ENCODE results near the gene NEK9. TPM values are rescaled to one million over a fixed set of nuclear protein-coding genes. Genes with fewer than 3 reads are reported as not detected.
A peak's percentile ranks its signal among the peaks of the same experiment; 100 is the strongest.

The NEK9 gene
- total RNA-seq, 1 donor from 2014 or later = 78.1 TPM

DNA sequence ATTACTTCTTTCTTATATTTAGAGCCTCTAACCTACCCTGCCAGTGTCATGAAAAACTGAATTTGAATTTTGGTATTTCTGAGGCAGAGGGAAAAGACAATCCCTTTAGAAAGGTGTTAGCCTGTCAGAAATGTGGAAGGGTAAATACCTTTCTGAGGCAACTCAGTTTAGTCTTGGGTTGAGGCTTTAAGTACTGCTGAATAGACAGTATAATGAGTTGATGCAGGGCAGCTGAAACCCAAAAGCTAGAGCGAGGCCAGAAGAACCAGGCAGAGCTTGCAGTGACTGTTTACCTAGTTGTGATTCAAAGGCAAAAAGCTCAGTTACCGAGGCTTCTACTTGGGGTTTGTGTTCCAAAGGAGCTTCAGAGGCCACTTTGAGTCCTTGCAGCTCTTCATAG, 38.7 kb downstream of the NEK9 start:
- intact Hi-C loops (cut with DNase I) = loop anchor here (10.0 kb wide), 2 partner anchors 143 to 173 kb away; no protein-coding TSS in a partner anchor

DNA sequence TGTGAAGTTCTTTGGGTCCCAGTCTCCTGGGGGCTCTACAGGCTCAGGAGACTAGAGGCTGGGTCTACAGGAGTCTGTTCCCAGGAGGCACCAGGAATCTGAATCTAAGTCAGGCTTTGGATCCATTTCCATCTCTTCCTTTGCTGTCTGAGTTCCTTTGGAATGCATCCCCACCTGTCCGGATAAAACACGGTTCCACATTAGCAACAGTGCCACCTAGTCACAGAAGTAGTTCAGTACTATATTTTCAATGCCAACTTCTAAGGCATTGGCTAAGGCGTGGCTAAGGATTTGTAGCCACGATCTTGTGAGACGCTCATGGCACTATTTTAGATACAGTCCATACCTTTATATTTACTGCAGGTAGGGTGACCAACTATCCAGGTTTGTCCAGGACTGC, 42.3 kb downstream of the NEK9 start:
- H3K4me3 ChIP-seq = no peak overlapping the region
- ATAC-seq = peak; percentile 26
- DNase-seq = no peak
- TF ChIP-seq, protein P1, sequence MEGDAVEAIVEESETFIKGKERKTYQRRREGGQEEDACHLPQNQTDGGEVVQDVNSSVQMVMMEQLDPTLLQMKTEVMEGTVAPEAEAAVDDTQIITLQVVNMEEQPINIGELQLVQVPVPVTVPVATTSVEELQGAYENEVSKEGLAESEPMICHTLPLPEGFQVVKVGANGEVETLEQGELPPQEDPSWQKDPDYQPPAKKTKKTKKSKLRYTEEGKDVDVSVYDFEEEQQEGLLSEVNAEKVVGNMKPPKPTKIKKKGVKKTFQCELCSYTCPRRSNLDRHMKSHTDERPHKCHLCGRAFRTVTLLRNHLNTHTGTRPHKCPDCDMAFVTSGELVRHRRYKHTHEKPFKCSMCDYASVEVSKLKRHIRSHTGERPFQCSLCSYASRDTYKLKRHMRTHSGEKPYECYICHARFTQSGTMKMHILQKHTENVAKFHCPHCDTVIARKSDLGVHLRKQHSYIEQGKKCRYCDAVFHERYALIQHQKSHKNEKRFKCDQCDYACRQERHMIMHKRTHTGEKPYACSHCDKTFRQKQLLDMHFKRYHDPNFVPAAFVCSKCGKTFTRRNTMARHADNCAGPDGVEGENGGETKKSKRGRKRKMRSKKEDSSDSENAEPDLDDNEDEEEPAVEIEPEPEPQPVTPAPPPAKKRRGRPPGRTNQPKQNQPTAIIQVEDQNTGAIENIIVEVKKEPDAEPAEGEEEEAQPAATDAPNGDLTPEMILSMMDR (IDR thresholded peaks at IDR 0.05) = no peak
- no peak overlapping the region for H3K27ac ChIP-seq
- H3K4me1 ChIP-seq = no peaks in the 10 kb centered on the region
- H3K9me3 ChIP-seq = no peaks in the 10 kb centered on the region
- peaks cover 52% of the 10 kb centered on the region for H3K36me3 ChIP-seq
- intact Hi-C loops (cut with DNase I) = loop anchor here (10.0 kb wide), 2 partner anchors 140 to 170 kb away; no protein-coding TSS in a partner anchor
- no peaks in the 10 kb centered on the region for H3K27me3 ChIP-seq

More for the DNA sequence above, 38.7 kb downstream of the NEK9 start:
- Histone ChIP-seq H3K4me1 (no peaks in the 10 kb centered on the region), H3K9me3 (no peaks in the 10 kb centered on the region), H3K4me3 (no peak overlapping the region), H3K27me3 (no peaks in the 10 kb centered on the region), H3K36me3 (peaks cover 86% of the 10 kb centered on the region), H3K27ac (no peak overlapping the region)
- ATAC-seq = no peak
- TF ChIP-seq, protein P1 (IDR thresholded peaks at IDR 0.05) = no peak
- no peak for DNase-seq

DNA sequence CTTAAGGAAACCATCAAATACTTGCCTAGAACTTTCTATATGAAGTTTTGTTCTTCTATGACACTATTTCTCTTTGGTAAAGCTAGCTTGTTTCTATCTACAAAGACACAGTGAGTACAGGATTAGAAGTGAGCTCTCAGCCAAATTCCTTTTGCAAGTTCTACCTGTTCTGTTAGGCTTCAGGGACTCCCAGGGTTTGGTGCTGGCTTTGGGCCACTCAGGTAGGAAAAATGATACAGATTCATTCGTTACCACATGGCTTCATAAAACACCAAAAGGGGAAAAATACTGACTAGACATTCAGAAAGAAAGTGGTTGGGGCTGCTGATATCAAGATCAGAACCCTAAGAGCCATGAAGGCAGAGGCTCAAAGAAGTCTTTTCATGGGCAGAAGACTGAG, 43.6 kb downstream of the NEK9 start:
- intact Hi-C loops (cut with DNase I) = loop anchor here (10.0 kb wide), 2 partner anchors 138 to 168 kb away; no protein-coding TSS in a partner anchor
- H3K27ac ChIP-seq = no peak overlapping the region
- H3K4me3 ChIP-seq = no peak overlapping the region
- H3K4me1 ChIP-seq = no peaks in the 10 kb centered on the region
- ATAC-seq (no peak), DNase-seq (no peak)
- peaks cover 51% of the 10 kb centered on the region for H3K36me3 ChIP-seq
- H3K9me3 ChIP-seq = no peaks in the 10 kb centered on the region
- TF ChIP-seq, protein P1 (IDR thresholded peaks at IDR 0.05) = no peak
- no peaks in the 10 kb centered on the region for H3K27me3 ChIP-seq

DNA sequence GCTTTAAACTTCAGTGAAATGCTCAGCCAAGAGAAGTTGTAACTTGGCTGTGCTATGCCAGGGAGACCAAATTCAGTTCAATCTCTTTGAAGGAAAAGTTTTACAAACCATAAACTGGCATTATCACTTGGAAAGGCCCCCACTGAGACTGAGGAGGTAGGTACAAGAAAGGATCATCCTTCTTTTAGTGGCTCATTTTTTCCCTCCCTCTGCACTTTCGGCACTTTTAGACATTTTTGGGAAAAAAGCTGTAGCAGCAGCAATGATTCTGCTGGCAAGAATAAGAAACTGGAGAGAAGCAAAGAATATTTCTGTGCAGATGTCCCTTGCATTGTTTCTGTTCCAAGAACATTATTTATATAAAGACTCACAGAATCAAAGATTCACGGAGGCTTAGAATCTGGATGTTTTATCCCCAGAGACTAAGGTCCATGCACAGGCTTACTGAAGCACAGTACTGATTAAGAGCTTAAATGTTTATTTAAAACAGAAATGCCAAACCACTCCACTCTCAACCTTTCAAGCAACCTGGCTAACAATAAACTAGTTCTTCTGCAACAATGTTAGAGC, 45.1 kb downstream of the NEK9 start:
- intact Hi-C loops (cut with DNase I) = loop anchor here (10.0 kb wide), 2 partner anchors 137 to 167 kb away; no protein-coding TSS in a partner anchor
- DNase-seq (no peak), ATAC-seq (no peak)
- no peaks in the 10 kb centered on the region for H3K9me3 ChIP-seq
- H3K4me1 ChIP-seq = no peaks in the 10 kb centered on the region
- H3K36me3 ChIP-seq = peaks cover 36% of the 10 kb centered on the region
- no peaks in the 10 kb centered on the region for H3K27me3 ChIP-seq
- TF ChIP-seq, protein P1 (IDR thresholded peaks at IDR 0.05) = no peak
- H3K4me3 ChIP-seq = no peak overlapping the region
- no peak overlapping the region for H3K27ac ChIP-seq

DNA sequence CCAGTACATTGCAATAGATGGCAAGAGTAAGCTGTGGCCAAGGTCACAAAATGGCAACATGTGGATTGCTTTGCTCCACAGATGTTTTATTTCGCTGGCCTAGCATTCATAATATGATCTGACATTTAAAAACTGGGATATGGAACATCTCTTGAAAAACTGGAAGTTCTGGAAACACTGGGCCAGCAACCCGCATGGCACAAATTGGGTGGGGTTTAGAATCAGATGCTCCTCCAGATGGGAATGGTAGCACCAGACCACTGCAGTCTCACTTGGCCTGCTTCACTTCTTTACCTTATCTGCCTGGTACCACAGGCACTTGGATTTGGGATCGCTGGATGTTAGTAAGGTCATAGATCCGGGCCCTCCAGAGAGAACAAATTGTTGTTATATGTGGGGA, 47.3 kb downstream of the NEK9 start:
- DNase-seq (no peak), ATAC-seq (no peak)
- TF ChIP-seq, protein P1 (IDR thresholded peaks at IDR 0.05) = no peak
- Histone ChIP-seq H3K36me3 (peaks cover 14% of the 10 kb centered on the region), H3K27me3 (no peaks in the 10 kb centered on the region), H3K9me3 (no peaks in the 10 kb centered on the region), H3K27ac (no peak overlapping the region), H3K4me1 (no peaks in the 10 kb centered on the region), H3K4me3 (no peak overlapping the region)
- intact Hi-C loops (cut with DNase I) = no loop called here
